ENCODE results near the gene DEAF1. TPM values are rescaled to one million over a fixed set of nuclear protein-coding genes. Genes with fewer than 3 reads are reported as not detected.

Gene DEAF1
- total RNA-seq, 4 donors from 2014 or later, result 31.6 to 54.3 (median 41.2) TPM

GRCh38 chr11:620201-620600, 74.8 kb downstream of the DEAF1 start:
- TF ChIP-seq POLR2A (IDR thresholded peaks at IDR 0.05) (no peak), CTCF (IDR thresholded peaks at IDR 0.05) (no peak), EP300 (IDR thresholded peaks at IDR 0.05) (no peak)
- Histone ChIP-seq H3K36me3 (peaks cover 0 to 57% (median 0%) of the 10 kb centered on the region in 3 donors), H3K27me3 (peaks cover 0 to 28% of the 10 kb centered on the region in 2 donors), H3K9me3 (no peaks in the 10 kb centered on the region), H3K27ac (no peak overlapping the region), H3K4me1 (peaks cover 0 to 32% (median 2%) of the 10 kb centered on the region in 4 donors), H3K4me3 (no peak overlapping the region)
- DNase-seq (ENCODE audit: low spot score in 2 of 2), result no peak
- WGBS, 2 donors, result 93 to 95% methylated on average over 11 to 12 of the region's 13 CpGs

- 82 to 90% methylated on average over 5 to 22 of the region's 22 CpGs for WGBS, 2 donors
- Histone ChIP-seq H3K36me3 (peaks cover 0 to 59% (median 0%) of the 10 kb centered on the region in 3 donors), H3K9me3 (no peaks in the 10 kb centered on the region), H3K27me3 (peaks cover 0 to 23% of the 10 kb centered on the region in 2 donors), H3K4me3 (no peak overlapping the region), H3K4me1 (peaks cover 0 to 32% (median 7%) of the 10 kb centered on the region in 4 donors), H3K27ac (no peak overlapping the region)
- DNase-seq (ENCODE audit: low spot score in 2 of 2), result no peak
- no peak for TF ChIP-seq CTCF (IDR thresholded peaks at IDR 0.05)
- TF ChIP-seq EP300 (IDR thresholded peaks at IDR 0.05), result no peak
- no peak for TF ChIP-seq POLR2A (IDR thresholded peaks at IDR 0.05)
Measured at GRCh38 chr11:619628-620050, 75.4 kb downstream of the DEAF1 start.

- peaks cover 0 to 17% of the 10 kb centered on the region in 2 donors for H3K27me3 ChIP-seq
- no peak for TF ChIP-seq EP300 (IDR thresholded peaks at IDR 0.05)
- TF ChIP-seq CTCF (IDR thresholded peaks at IDR 0.05), result no peak
- TF ChIP-seq POLR2A (IDR thresholded peaks at IDR 0.05), result no peak
- H3K36me3 ChIP-seq, result peaks cover 0 to 60% (median 0%) of the 10 kb centered on the region in 3 donors
- no peak overlapping the region for H3K27ac ChIP-seq
- no peaks in the 10 kb centered on the region for H3K9me3 ChIP-seq
- peaks cover 0 to 36% (median 12%) of the 10 kb centered on the region in 4 donors for H3K4me1 ChIP-seq
- 84 to 88% methylated on average over 17 to 22 of the region's 24 CpGs for WGBS, 2 donors
- DNase-seq (ENCODE audit: low spot score in 2 of 2), result no peak
- no peak overlapping the region for H3K4me3 ChIP-seq
Measured at GRCh38 chr11:618856-619627, 76.0 kb downstream of the DEAF1 start.

- peaks cover 0 to 7% of the 10 kb centered on the region in 2 donors for H3K27me3 ChIP-seq
- DNase-seq (ENCODE audit: low spot score in 2 of 2), result no peak
- H3K4me3 ChIP-seq, result no peak overlapping the region
- peaks cover 0 to 44% (median 17%) of the 10 kb centered on the region in 4 donors for H3K4me1 ChIP-seq
- peaks cover 0 to 58% (median 0%) of the 10 kb centered on the region in 3 donors for H3K36me3 ChIP-seq
- TF ChIP-seq EP300 (IDR thresholded peaks at IDR 0.05), result no peak
- TF ChIP-seq CTCF (IDR thresholded peaks at IDR 0.05), result no peak
- no peak for TF ChIP-seq POLR2A (IDR thresholded peaks at IDR 0.05)
- 91 to 94% methylated on average over 25 of the region's 25 CpGs for WGBS, 2 donors
- no peak overlapping the region for H3K27ac ChIP-seq
- H3K9me3 ChIP-seq, result no peaks in the 10 kb centered on the region
Measured at GRCh38 chr11:617912-618682, 76.9 kb downstream of the DEAF1 start.
